ENCODE results near the gene MYH14. TPM values are rescaled to one million over a fixed set of nuclear protein-coding genes. Genes with fewer than 3 reads are reported as not detected.

Gene MYH14
- polyA plus RNA-seq, 1 of the 3 experiments (the other 2 are of a cell fraction): 0.02 TPM

- no peaks in the 10 kb centered on the region for H3K79me2 ChIP-seq (ENCODE audit: insufficient read depth)
- no peaks in the 10 kb centered on the region for H3K9me3 ChIP-seq
- no peaks in the 10 kb centered on the region for H3K4me1 ChIP-seq (ENCODE audit: control insufficient read depth in 1 of 2, insufficient read depth in 2 of 2, low read depth in 1 of 2, low read length in 1 of 2)
- H3K4me2 ChIP-seq: no peak overlapping the region
- DNase-seq: no peak
- no peaks in the 10 kb centered on the region for H4K20me1 ChIP-seq (ENCODE audit: insufficient read depth)
- WGBS (ENCODE audit: low lambda C conversion rate): 48% methylated on average over 15 of the region's 15 CpGs
- H3F3A ChIP-seq (replicated peaks; ENCODE audit: insufficient read depth): no peaks in the 10 kb centered on the region
- no peaks in the 10 kb centered on the region for H3K36me3 ChIP-seq (replicated peaks in 1 of 2; ENCODE audit: control insufficient read depth in 1 of 2, insufficient read depth in 2 of 2, low read length in 1 of 2)
- H2AFZ ChIP-seq (ENCODE audit: low read depth): no peak overlapping the region
- H3K9ac ChIP-seq: no peak overlapping the region
- POLR2A ChIA-PET: no interaction called here
- TF ChIP-seq YY1 (IDR thresholded peaks at IDR 0.05; ENCODE audit: low read depth) (no peak), RCOR1 (IDR thresholded peaks at IDR 0.05; ENCODE audit: low read length) (no peak), EZH2phosphoT487 (IDR thresholded peaks at IDR 0.05; ENCODE audit: borderline replicate concordance, low read depth) (no peak), POLR2AphosphoS5 (IDR thresholded peaks at IDR 0.05; ENCODE audit: low read depth, low read length) (no peak), FOXJ3 (CRISPR knock-in tag; IDR thresholded peaks at IDR 0.05) (no peak), MEF2A (IDR thresholded peaks at IDR 0.05; ENCODE audit: borderline replicate concordance, low read depth) (no peak), SMC3 (IDR thresholded peaks at IDR 0.05; ENCODE audit: low read depth, low read length) (no peak), RFX5 (IDR thresholded peaks at IDR 0.05; ENCODE audit: low read length) (no peak), NFIC (IDR thresholded peaks at IDR 0.05; ENCODE audit: borderline replicate concordance) (no peak), ELF1 (IDR thresholded peaks at IDR 0.05) (no peak), GABPA (IDR thresholded peaks at IDR 0.05; ENCODE audit: low read depth) (no peak), USF2 (IDR thresholded peaks at IDR 0.05; ENCODE audit: borderline replicate concordance, low read depth, low read length) (no peak), MXI1 (IDR thresholded peaks at IDR 0.05; ENCODE audit: low read depth, low read length) (no peak), CTCF (IDR thresholded peaks at IDR 0.05) (no peak), JUND (IDR thresholded peaks at IDR 0.05) (no peak), TAF1 (IDR thresholded peaks at IDR 0.05; ENCODE audit: borderline replicate concordance, low read depth, low read length) (no peak), CHD2 (IDR thresholded peaks at IDR 0.05; ENCODE audit: low read length, partially characterized antibody) (no peak)
- TF ChIP-seq, protein P1, sequence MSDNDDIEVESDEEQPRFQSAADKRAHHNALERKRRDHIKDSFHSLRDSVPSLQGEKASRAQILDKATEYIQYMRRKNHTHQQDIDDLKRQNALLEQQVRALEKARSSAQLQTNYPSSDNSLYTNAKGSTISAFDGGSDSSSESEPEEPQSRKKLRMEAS (IDR thresholded peaks at IDR 0.05; ENCODE audit: low read depth): no peak
- TF ChIP-seq, protein P2, sequence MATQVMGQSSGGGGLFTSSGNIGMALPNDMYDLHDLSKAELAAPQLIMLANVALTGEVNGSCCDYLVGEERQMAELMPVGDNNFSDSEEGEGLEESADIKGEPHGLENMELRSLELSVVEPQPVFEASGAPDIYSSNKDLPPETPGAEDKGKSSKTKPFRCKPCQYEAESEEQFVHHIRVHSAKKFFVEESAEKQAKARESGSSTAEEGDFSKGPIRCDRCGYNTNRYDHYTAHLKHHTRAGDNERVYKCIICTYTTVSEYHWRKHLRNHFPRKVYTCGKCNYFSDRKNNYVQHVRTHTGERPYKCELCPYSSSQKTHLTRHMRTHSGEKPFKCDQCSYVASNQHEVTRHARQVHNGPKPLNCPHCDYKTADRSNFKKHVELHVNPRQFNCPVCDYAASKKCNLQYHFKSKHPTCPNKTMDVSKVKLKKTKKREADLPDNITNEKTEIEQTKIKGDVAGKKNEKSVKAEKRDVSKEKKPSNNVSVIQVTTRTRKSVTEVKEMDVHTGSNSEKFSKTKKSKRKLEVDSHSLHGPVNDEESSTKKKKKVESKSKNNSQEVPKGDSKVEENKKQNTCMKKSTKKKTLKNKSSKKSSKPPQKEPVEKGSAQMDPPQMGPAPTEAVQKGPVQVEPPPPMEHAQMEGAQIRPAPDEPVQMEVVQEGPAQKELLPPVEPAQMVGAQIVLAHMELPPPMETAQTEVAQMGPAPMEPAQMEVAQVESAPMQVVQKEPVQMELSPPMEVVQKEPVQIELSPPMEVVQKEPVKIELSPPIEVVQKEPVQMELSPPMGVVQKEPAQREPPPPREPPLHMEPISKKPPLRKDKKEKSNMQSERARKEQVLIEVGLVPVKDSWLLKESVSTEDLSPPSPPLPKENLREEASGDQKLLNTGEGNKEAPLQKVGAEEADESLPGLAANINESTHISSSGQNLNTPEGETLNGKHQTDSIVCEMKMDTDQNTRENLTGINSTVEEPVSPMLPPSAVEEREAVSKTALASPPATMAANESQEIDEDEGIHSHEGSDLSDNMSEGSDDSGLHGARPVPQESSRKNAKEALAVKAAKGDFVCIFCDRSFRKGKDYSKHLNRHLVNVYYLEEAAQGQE (IDR thresholded peaks at IDR 0.05; ENCODE audit: low read depth, low read length): no peak
- H3K27ac ChIP-seq (ENCODE audit: low read depth in 2 of 2, low read length in 1 of 2): no peak overlapping the region
- no peaks in the 10 kb centered on the region for H3K9me2 ChIP-seq
- CTCF ChIA-PET: interaction anchor here (0.6 to 2.5 kb wide), 4 partner anchors 8 to 78 kb away, joined by 3 to 12 read pairs (median 3); partner anchors contain the start of gene KCNC3
- peaks cover 44% of the 10 kb centered on the region for H3K27me3 ChIP-seq (ENCODE audit: insufficient read depth)
- no peak overlapping the region for H3K4me3 ChIP-seq (ENCODE audit: low read depth in 2 of 2, low read length in 1 of 2)
Measured at GRCh38 chr19:50250450-50251136, 47.2 kb downstream of the MYH14 start.

All from SK-N-SH (cell line).